Astrocyte (in vitro differentiated cells and primary cell): ENCODE results near the gene PLCH1. TPM values are rescaled to one million over a fixed set of nuclear protein-coding genes. Genes with fewer than 3 reads are reported as not detected.
"Not testable (repeated sequence)": the region's sequence is repeated elsewhere in the genome, so short reads cannot be mapped to it uniquely, and the experiment has no call there.

Source experiments
- DNase-seq: peaks from one replicate; pipeline ENCODE4 v3.0.0-alpha.2; 2010; ENCODE audit warnings: low read depth
- FAIRE-seq: peaks from 2 replicates; lab custom pipeline; 2011; peaks lifted over from hg19 to GRCh38; lab: Jason Lieb, UNC
- H2AFZ ChIP-seq: 2 replicates; pipeline ENCODE4 v1.6.0; 2012; ENCODE audit warnings: low read depth, low read length, inconsistent platforms
- H3K27ac ChIP-seq: 2 replicates; pipeline ENCODE4 v1.5.1; 2011; ENCODE audit warnings: low read depth, low read length, inconsistent platforms
- H3K27me3 ChIP-seq: 2 replicates; pipeline ENCODE4 v1.6.0; 2011; ENCODE audit warnings: low read length, inconsistent platforms; ENCODE audit not compliant: insufficient read depth
- H3K36me3 ChIP-seq: 2 replicates; pipeline ENCODE4 v1.5.1; 2011; ENCODE audit warnings: low read length, inconsistent platforms; ENCODE audit not compliant: insufficient read depth
- H3K4me1 ChIP-seq: 2 replicates; pipeline ENCODE4 v1.5.1; 2011; ENCODE audit warnings: low read length, inconsistent platforms; ENCODE audit not compliant: insufficient read depth
- H3K4me2 ChIP-seq: 2 replicates; pipeline ENCODE4 v1.6.0; 2012; ENCODE audit warnings: low read length, inconsistent platforms
- H3K4me3 ChIP-seq: 2 replicates; pipeline ENCODE4 v1.5.1; 2011; ENCODE audit warnings: low read depth, mild to moderate bottlenecking, low read length, inconsistent platforms; ENCODE audit not compliant: insufficient read depth
- H3K79me2 ChIP-seq: 2 replicates; pipeline ENCODE4 v1.6.0; 2012; ENCODE audit warnings: mild to moderate bottlenecking, low read length, inconsistent platforms; ENCODE audit not compliant: insufficient read depth
- H3K9ac ChIP-seq: 2 replicates; pipeline ENCODE4 v1.6.0; 2012; ENCODE audit warnings: mild to moderate bottlenecking, low read length, inconsistent platforms
- H3K9me3 ChIP-seq: 2 replicates; pipeline ENCODE4 v1.5.1; 2012; ENCODE audit warnings: low read depth, mild to moderate bottlenecking, low read length, inconsistent platforms; ENCODE audit not compliant: insufficient read depth
- H4K20me1 ChIP-seq: 2 replicates; pipeline ENCODE4 v1.6.0; 2012; ENCODE audit warnings: low read length, inconsistent platforms; ENCODE audit not compliant: insufficient read depth
- H3K27ac Mint-ChIP-seq: one replicate; pipeline ENCODE4 v1.8.0; 2021; ENCODE audit warnings: mild to moderate bottlenecking, mixed read lengths; ENCODE audit not compliant: unreplicated experiment
- H3K27me3 Mint-ChIP-seq: one replicate; pipeline ENCODE4 v1.8.0; 2021; ENCODE audit warnings: low read depth, mixed read lengths; ENCODE audit not compliant: unreplicated experiment
- H3K36me3 Mint-ChIP-seq: one replicate; pipeline ENCODE4 v1.8.0; 2021; ENCODE audit warnings: low read depth, mixed read lengths; ENCODE audit not compliant: unreplicated experiment
- H3K4me1 Mint-ChIP-seq: one replicate; pipeline ENCODE4 v1.8.0; 2021; ENCODE audit warnings: low read depth, mixed read lengths; ENCODE audit not compliant: unreplicated experiment
- H3K4me3 Mint-ChIP-seq: one replicate; pipeline ENCODE4 v1.8.0; 2021; ENCODE audit warnings: mild to moderate bottlenecking, moderate library complexity, mixed read lengths; ENCODE audit not compliant: unreplicated experiment
- H3K9me3 Mint-ChIP-seq: one replicate; pipeline ENCODE4 v1.8.0; 2021; ENCODE audit warnings: mild to moderate bottlenecking, mixed read lengths; ENCODE audit not compliant: unreplicated experiment
- EZH2 ChIP-seq: IDR thresholded peaks from 2 replicates; pipeline ENCODE4 v1.6.1; 2012; ENCODE audit warnings: mild to moderate bottlenecking, low read length, inconsistent platforms; ENCODE audit not compliant: insufficient read depth
- total RNA-seq: library from RNA; stranded (reverse); gene quantifications from 2 replicates; pipeline ENCODE4 v1.2.1, GENCODE V29; 2021
- TF ChIP-seq, protein P1 (sequence below): IDR thresholded peaks from 2 replicates; pipeline ENCODE4 v1.5.1; 2011; ENCODE audit warnings: low read depth, mild to moderate bottlenecking, inconsistent platforms, low read length, moderate library complexity; ENCODE audit not compliant: insufficient read depth

The PLCH1 gene
- total RNA-seq, 1 donor from 2014 or later = 1.2 TPM

GRCh38 chr3:155398046-155398445 lies 346.8 kb downstream of the PLCH1 start:
- Histone ChIP-seq H3K27ac (no peak overlapping the region), H4K20me1 (no peaks in the 10 kb centered on the region), H3K79me2 (no peaks in the 10 kb centered on the region), H3K36me3 (no peaks in the 10 kb centered on the region), H3K9ac (no peak overlapping the region), H3K4me3 (no peak overlapping the region), H3K9me3 (no peaks in the 10 kb centered on the region), H3K27me3 (no peaks in the 10 kb centered on the region), H2AFZ (no peak overlapping the region), H3K4me2 (no peak overlapping the region), H3K4me1 (no peaks in the 10 kb centered on the region)
- Mint-ChIP-seq H3K9me3 (no peaks in the 10 kb centered on the region), H3K4me3 (no peak overlapping the region), H3K27ac (no peak overlapping the region), H3K4me1 (no peaks in the 10 kb centered on the region), H3K36me3 (no peaks in the 10 kb centered on the region), H3K27me3 (no peaks in the 10 kb centered on the region)
- no peak for DNase-seq
- TF ChIP-seq EZH2 = no peak
- TF ChIP-seq, protein P1, sequence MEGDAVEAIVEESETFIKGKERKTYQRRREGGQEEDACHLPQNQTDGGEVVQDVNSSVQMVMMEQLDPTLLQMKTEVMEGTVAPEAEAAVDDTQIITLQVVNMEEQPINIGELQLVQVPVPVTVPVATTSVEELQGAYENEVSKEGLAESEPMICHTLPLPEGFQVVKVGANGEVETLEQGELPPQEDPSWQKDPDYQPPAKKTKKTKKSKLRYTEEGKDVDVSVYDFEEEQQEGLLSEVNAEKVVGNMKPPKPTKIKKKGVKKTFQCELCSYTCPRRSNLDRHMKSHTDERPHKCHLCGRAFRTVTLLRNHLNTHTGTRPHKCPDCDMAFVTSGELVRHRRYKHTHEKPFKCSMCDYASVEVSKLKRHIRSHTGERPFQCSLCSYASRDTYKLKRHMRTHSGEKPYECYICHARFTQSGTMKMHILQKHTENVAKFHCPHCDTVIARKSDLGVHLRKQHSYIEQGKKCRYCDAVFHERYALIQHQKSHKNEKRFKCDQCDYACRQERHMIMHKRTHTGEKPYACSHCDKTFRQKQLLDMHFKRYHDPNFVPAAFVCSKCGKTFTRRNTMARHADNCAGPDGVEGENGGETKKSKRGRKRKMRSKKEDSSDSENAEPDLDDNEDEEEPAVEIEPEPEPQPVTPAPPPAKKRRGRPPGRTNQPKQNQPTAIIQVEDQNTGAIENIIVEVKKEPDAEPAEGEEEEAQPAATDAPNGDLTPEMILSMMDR = no peak
- FAIRE-seq = no peak

DNA sequence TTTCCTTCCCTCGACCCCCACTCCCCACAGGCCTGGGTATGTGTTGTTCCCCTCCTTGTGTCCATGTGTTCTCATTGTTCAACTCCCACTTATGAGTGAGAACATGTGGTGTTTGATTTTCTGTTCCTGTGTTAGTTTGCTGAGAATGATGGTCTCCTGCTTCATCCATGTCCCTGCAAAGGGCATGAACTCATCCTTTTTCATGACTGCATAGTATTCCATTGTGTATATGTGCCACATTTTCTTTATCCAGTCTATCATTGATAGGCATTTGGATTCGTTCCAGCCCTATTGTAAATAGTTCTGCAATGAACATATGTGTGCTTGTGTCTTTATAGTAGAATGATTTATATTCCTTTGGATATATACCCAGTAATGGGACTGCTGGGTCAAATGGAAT lies 350.0 kb downstream of the PLCH1 start:
- H3K79me2 ChIP-seq, H3K4me1 Mint-ChIP-seq, DNase-seq, H3K36me3 Mint-ChIP-seq, H3K36me3 ChIP-seq, H4K20me1 ChIP-seq, H3K4me2 ChIP-seq, H3K4me3 ChIP-seq, H3K9ac ChIP-seq, H3K4me3 Mint-ChIP-seq, H3K9me3 ChIP-seq, H2AFZ ChIP-seq, H3K27ac Mint-ChIP-seq, H3K27me3 ChIP-seq, H3K9me3 Mint-ChIP-seq, H3K27ac ChIP-seq, H3K27me3 Mint-ChIP-seq, FAIRE-seq: not testable (repeated sequence)
- H3K4me1 ChIP-seq = peaks cover 12% of the 10 kb centered on the region

- Mint-ChIP-seq H3K27ac (no peak overlapping the region), H3K4me3 (no peak overlapping the region), H3K9me3 (no peaks in the 10 kb centered on the region), H3K36me3 (no peaks in the 10 kb centered on the region), H3K27me3 (no peaks in the 10 kb centered on the region), H3K4me1 (peaks cover 8% of the 10 kb centered on the region)
- Histone ChIP-seq H3K27me3 (no peaks in the 10 kb centered on the region), H3K36me3 (no peaks in the 10 kb centered on the region), H4K20me1 (no peaks in the 10 kb centered on the region), H3K79me2 (no peaks in the 10 kb centered on the region), H3K4me2 (no peak overlapping the region), H3K9ac (no peak overlapping the region), H3K4me1 (peaks cover 12% of the 10 kb centered on the region), H3K9me3 (no peaks in the 10 kb centered on the region), H3K4me3 (no peak overlapping the region), H2AFZ (no peak overlapping the region), H3K27ac (no peak overlapping the region)
- no peak for DNase-seq
- TF ChIP-seq, protein P1 = no peak
- no peak for TF ChIP-seq EZH2
- no peak for FAIRE-seq
These were observed 350.6 kb downstream of the PLCH1 start for GRCh38 chr3:155394240-155394639.
